Gastrocnemius medialis (tissue), 4 donors: ENCODE measurements around the gene RPAP3. TPM values are rescaled to one million over a fixed set of nuclear protein-coding genes. Genes with fewer than 3 reads are reported as not detected.

Experiments used
- ATAC-seq, 2 donors: fragments of 150-250 bp; one replicate each; pipeline ENCODE4 v1.9.1; 2016
- DNase-seq, 2 donors: peaks; one replicate each; pipeline ENCODE4 v3.0.0-alpha.2; 2019
- H3K27ac ChIP-seq, 4 donors: fragments of 200-600 bp; sonication (generic); 1 replicate in 1 of 4; 2 replicates in 3 of 4; pipeline ENCODE4 v1.5.1; 2016 to 2018; ENCODE audit warnings: mild to moderate bottlenecking in 2 of 4, moderate library complexity in 1 of 4
- H3K27me3 ChIP-seq, 3 donors: fragments of 200-600 bp; sonication (generic) in 2 of 3; 1 replicate in 1 of 3; 2 replicates in 2 of 3; pipeline versions ENCODE4 v1.5.1 to v1.6.0; 2016 to 2019; ENCODE audit warnings: mild to moderate bottlenecking in 1 of 3, moderate library complexity in 1 of 3
- H3K36me3 ChIP-seq, 2 donors: fragments of 200-600 bp; sonication (generic) in 1 of 2; one replicate each; pipeline ENCODE4 v1.5.1; 2017 to 2018
- H3K4me1 ChIP-seq, 2 donors: fragments of 200-600 bp; sonication (generic) in 1 of 2; one replicate each; pipeline ENCODE4 v1.5.1; 2016 to 2017; ENCODE audit warnings: mild to moderate bottlenecking in 2 of 2
- H3K4me3 ChIP-seq, 4 donors: fragments of 200-600 bp; sonication (generic) in 3 of 4; 1 replicate in 1 of 4; 2 replicates in 3 of 4; pipeline ENCODE4 v1.5.1; 2016 to 2019; ENCODE audit warnings: mild to moderate bottlenecking in 2 of 4
- H3K9me3 ChIP-seq, 3 donors: fragments of 200-600 bp; sonication (generic) in 2 of 3; 1 replicate in 1 of 3; 2 replicates in 2 of 3; pipeline ENCODE4 v1.5.1; 2016 to 2019
- POLR2A ChIP-seq, 2 donors: fragments of 450-650 bp; IDR thresholded peaks; one replicate each; pipeline ENCODE4 v1.6.1; 2017; ENCODE audit warnings: antibody characterized with exemption in 2 of 2, mild to moderate bottlenecking in 2 of 2, moderate library complexity in 2 of 2
- in situ Hi-C, 4 donors: fragments of 200-750 bp; cut with MboI; loops; one replicate each; pipeline versions ENCODE4 v1.15.0 to v1.8.0; 2017; ENCODE audit warnings: low sequenced_read_pairs in 4 of 4
- intact Hi-C: fragments of 100-400 bp; cut with DNase I; formaldehyde crosslinking; loops from one replicate; pipeline ENCODE4 v1.15.1; 2023; ENCODE audit warnings: low total_unique reads
- total RNA-seq, 4 donors: library from RNA; depleted of rRNA; stranded (reverse); fragments of >200 nt; gene quantifications; one replicate each; pipeline versions ENCODE4 v1.1.0 to v1.2.3, GENCODE V29; 2016
- TF ChIP-seq, protein P1 (sequence below), 5 experiments: fragments of 450-650 bp in 3 of 5; fragments of 200-600 bp in 2 of 5; sonication (generic) in 2 of 5; IDR thresholded peaks in 4 of 5; conservative IDR thresholded peaks in 1 of 5; 1 replicate in 4 of 5; 2 replicates in 1 of 5; pipeline ENCODE4 v1.5.1; 2016 to 2019; ENCODE audit warnings: antibody characterized with exemption in 5 of 5, mild to moderate bottlenecking in 3 of 5, moderate library complexity in 3 of 5

The RPAP3 gene
- total RNA-seq, 4 donors from 2014 or later, result 15.1 to 24.8 (median 20.5) TPM

DNA sequence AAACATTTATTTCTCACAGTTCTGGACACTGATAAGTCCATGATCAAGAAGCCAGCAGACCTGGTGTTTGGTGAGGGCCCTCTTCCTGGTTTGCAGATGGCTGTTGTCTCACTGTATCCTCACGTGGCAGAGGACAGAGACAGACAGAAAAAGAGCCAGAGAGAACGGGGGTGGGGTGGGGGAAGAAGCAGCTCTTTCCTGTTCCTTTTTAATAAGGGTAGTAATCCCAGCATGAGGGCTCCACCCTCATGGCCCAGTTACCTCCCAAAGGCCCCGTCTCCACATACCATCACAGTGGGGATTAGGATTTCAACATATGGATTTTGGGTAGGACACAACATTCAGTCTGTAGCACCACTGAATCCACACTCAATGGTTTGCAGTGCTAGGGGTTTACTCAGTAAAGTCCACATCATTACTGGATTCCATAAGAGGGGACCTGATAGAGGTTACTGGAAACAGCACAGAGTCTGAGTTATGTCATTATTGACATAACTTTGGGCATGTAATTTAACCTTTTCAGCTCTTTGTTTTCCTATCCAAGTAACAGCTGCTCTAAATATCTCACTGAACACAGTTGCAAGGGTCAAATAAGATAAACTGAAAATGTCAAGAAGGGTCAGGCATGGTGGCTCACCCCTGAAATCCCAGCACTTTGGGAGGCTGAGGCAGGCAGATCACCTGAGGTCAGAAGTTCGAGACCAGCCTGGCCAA is 53.2 kb downstream of the RPAP3 start:
- no peaks in the 10 kb centered on the region for H3K36me3 ChIP-seq
- no peaks in the 10 kb centered on the region for H3K9me3 ChIP-seq
- intact Hi-C loops, result loop anchor here (5.0 kb wide), 1 partner anchor 125 kb away; no protein-coding TSS in a partner anchor
- ATAC-seq (no peak), DNase-seq (peak; percentile 6 to 25)
- H3K4me1 ChIP-seq, result no peaks in the 10 kb centered on the region
- TF ChIP-seq POLR2A (IDR thresholded peaks at IDR 0.05), result no peak
- TF ChIP-seq, protein P1, sequence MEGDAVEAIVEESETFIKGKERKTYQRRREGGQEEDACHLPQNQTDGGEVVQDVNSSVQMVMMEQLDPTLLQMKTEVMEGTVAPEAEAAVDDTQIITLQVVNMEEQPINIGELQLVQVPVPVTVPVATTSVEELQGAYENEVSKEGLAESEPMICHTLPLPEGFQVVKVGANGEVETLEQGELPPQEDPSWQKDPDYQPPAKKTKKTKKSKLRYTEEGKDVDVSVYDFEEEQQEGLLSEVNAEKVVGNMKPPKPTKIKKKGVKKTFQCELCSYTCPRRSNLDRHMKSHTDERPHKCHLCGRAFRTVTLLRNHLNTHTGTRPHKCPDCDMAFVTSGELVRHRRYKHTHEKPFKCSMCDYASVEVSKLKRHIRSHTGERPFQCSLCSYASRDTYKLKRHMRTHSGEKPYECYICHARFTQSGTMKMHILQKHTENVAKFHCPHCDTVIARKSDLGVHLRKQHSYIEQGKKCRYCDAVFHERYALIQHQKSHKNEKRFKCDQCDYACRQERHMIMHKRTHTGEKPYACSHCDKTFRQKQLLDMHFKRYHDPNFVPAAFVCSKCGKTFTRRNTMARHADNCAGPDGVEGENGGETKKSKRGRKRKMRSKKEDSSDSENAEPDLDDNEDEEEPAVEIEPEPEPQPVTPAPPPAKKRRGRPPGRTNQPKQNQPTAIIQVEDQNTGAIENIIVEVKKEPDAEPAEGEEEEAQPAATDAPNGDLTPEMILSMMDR (IDR thresholded peaks at IDR 0.05 in 4 of 5, conservative IDR thresholded peaks at IDR 0.05 in 1 of 5), result no peak
- H3K27me3 ChIP-seq, result no peaks in the 10 kb centered on the region
- H3K27ac ChIP-seq, result no peak overlapping the region
- no peak overlapping the region for H3K4me3 ChIP-seq
- in situ Hi-C loops, result loop anchor here in 1 of 4 donors (25.0 kb wide), 1 partner anchor 615 kb away; no protein-coding TSS in a partner anchor

GRCh38 chr12:47651368-47652254 is 54.2 kb downstream of the RPAP3 start:
- Histone ChIP-seq H3K9me3 (no peaks in the 10 kb centered on the region), H3K27ac (no peak overlapping the region), H3K4me3 (peak overlapping the region in 3 of 4 donors; percentile 8 to 13 (median 10)), H3K4me1 (no peaks in the 10 kb centered on the region), H3K36me3 (no peaks in the 10 kb centered on the region), H3K27me3 (no peaks in the 10 kb centered on the region)
- intact Hi-C loops (loop anchor here (1.0 to 5.0 kb wide), 2 partner anchors 126 to 186 kb away; no protein-coding TSS in a partner anchor), in situ Hi-C loops (loop anchor here in 1 of 4 donors (25.0 kb wide), 1 partner anchor 614 kb away; no protein-coding TSS in a partner anchor)
- TF ChIP-seq, protein P1 (IDR thresholded peaks at IDR 0.05 in 4 of 5, conservative IDR thresholded peaks at IDR 0.05 in 1 of 5), result peak; percentile 49 to 74 (median 54)
- TF ChIP-seq POLR2A (IDR thresholded peaks at IDR 0.05), result no peak
- ATAC-seq (peak; percentile 77 to 85), DNase-seq (peak; percentile 19 to 32)

- no peaks in the 10 kb centered on the region for H3K27me3 ChIP-seq
- in situ Hi-C loops, result loop anchor here in 1 of 4 donors (25.0 kb wide), 1 partner anchor 613 kb away; no protein-coding TSS in a partner anchor
- H3K4me1 ChIP-seq, result no peaks in the 10 kb centered on the region
- no peak for ATAC-seq
- intact Hi-C loops, result loop anchor here (5.0 kb wide), 1 partner anchor 127 kb away; no protein-coding TSS in a partner anchor
- H3K27ac ChIP-seq, result no peak overlapping the region
- TF ChIP-seq, protein P1 (IDR thresholded peaks at IDR 0.05 in 4 of 5, conservative IDR thresholded peaks at IDR 0.05 in 1 of 5), result no peak
- no peak for TF ChIP-seq POLR2A (IDR thresholded peaks at IDR 0.05)
- no peak overlapping the region for H3K4me3 ChIP-seq
- no peaks in the 10 kb centered on the region for H3K36me3 ChIP-seq
- no peaks in the 10 kb centered on the region for H3K9me3 ChIP-seq
- DNase-seq, result no peak
These were observed 55.4 kb downstream of the RPAP3 start for GRCh38 chr12:47650469-47650868.

GRCh38 chr12:47649381-47649780 is 56.4 kb downstream of the RPAP3 start:
- no peak for ATAC-seq
- DNase-seq, result no peak

More at GRCh38 chr12:47649381-47649780, 56.4 kb downstream of the RPAP3 start:
- no peaks in the 10 kb centered on the region for H3K36me3 ChIP-seq
- no peaks in the 10 kb centered on the region for H3K4me1 ChIP-seq
- H3K27me3 ChIP-seq, result no peaks in the 10 kb centered on the region
- no peaks in the 10 kb centered on the region for H3K9me3 ChIP-seq
- intact Hi-C loops (no loop called here), in situ Hi-C loops (no loop called here)
- H3K27ac ChIP-seq, result no peak overlapping the region
- no peak overlapping the region for H3K4me3 ChIP-seq
- TF ChIP-seq, protein P1 (IDR thresholded peaks at IDR 0.05 in 4 of 5, conservative IDR thresholded peaks at IDR 0.05 in 1 of 5), result no peak
- no peak for TF ChIP-seq POLR2A (IDR thresholded peaks at IDR 0.05)
